ENCODE measurements around the gene TAF1B. TPM values are rescaled to one million over a fixed set of nuclear protein-coding genes. Genes with fewer than 3 reads are reported as not detected.
A peak's percentile ranks its signal among the peaks of the same experiment; 100 is the strongest.
"Not testable (repeated sequence)": the region's sequence is repeated elsewhere in the genome, so short reads cannot be mapped to it uniquely, and the experiment has no call there.

The TAF1B gene
- total RNA-seq, 1 donor from 2014 or later: 26.1 TPM

- intact Hi-C loops (cut with DNase I): no loop called here
- no peak for DNase-seq (ENCODE audit: low spot score)
- no peak for ATAC-seq
Observed at GRCh38 chr2:9821805-9822445, 21.3 kb upstream of the TAF1B start.

GRCh38 chr2:9824441-9824840 is 18.8 kb upstream of the TAF1B start:
- intact Hi-C loops (cut with DNase I): no loop called here
- ATAC-seq (no peak), DNase-seq (ENCODE audit: low spot score) (no peak)

GRCh38 chr2:9824956-9825720 is 18.1 kb upstream of the TAF1B start:
- DNase-seq (ENCODE audit: low spot score) (no peak), ATAC-seq (no peak)
- intact Hi-C loops (cut with DNase I): no loop called here

GRCh38 chr2:9826208-9826607 is 17.1 kb upstream of the TAF1B start:
- DNase-seq (ENCODE audit: low spot score) (no peak), ATAC-seq (no peak)
- intact Hi-C loops (cut with DNase I): no loop called here

- ATAC-seq (no peak), DNase-seq (ENCODE audit: low spot score) (no peak)
- intact Hi-C loops (cut with DNase I): no loop called here
Observed at GRCh38 chr2:9830685-9831410, 12.4 kb upstream of the TAF1B start.

- DNase-seq (ENCODE audit: low spot score) (no peak), ATAC-seq (no peak)
- intact Hi-C loops (cut with DNase I): no loop called here
Observed at GRCh38 chr2:9831670-9832069, 11.6 kb upstream of the TAF1B start.

- intact Hi-C loops (cut with DNase I): no loop called here
- DNase-seq (ENCODE audit: low spot score): no peak
- ATAC-seq: no peak
Observed at GRCh38 chr2:9832586-9832985, 10.7 kb upstream of the TAF1B start.

- ATAC-seq; DNase-seq (ENCODE audit: low spot score); intact Hi-C loops (cut with DNase I): not testable (repeated sequence)
Observed at GRCh38 chr2:9835068-9835467, 8.2 kb upstream of the TAF1B start.

GRCh38 chr2:9836074-9836473 is 7.2 kb upstream of the TAF1B start:
- no peak for DNase-seq (ENCODE audit: low spot score)
- intact Hi-C loops (cut with DNase I): no loop called here
- no peak for ATAC-seq

- intact Hi-C loops (cut with DNase I): no loop called here
- ATAC-seq (no peak), DNase-seq (ENCODE audit: low spot score) (no peak)
Observed at GRCh38 chr2:9836517-9836916, 6.8 kb upstream of the TAF1B start.

GRCh38 chr2:9837451-9837850 is 5.8 kb upstream of the TAF1B start:
- no peak for ATAC-seq
- intact Hi-C loops (cut with DNase I): no loop called here

GRCh38 chr2:9838391-9838790 is 4.9 kb upstream of the TAF1B start:
- no peak for ATAC-seq
- intact Hi-C loops (cut with DNase I): no loop called here
- no peak for DNase-seq (ENCODE audit: low spot score)

More at GRCh38 chr2:9837451-9837850, 5.8 kb upstream of the TAF1B start:
- DNase-seq (ENCODE audit: low spot score): no peak

- DNase-seq (ENCODE audit: low spot score) (no peak), ATAC-seq (peak; percentile 55)
- intact Hi-C loops (cut with DNase I): no loop called here
Observed at GRCh38 chr2:9842487-9843228, 616 bp upstream of the TAF1B start.

- intact Hi-C loops (cut with DNase I): no loop called here
- DNase-seq (ENCODE audit: low spot score): no peak
- peak; percentile 40 for ATAC-seq
Observed at GRCh38 chr2:9844036-9844483, 786 bp downstream of the TAF1B start.

GRCh38 chr2:9844576-9844975 is 1.3 kb downstream of the TAF1B start:
- intact Hi-C loops (cut with DNase I): no loop called here
- ATAC-seq (no peak), DNase-seq (ENCODE audit: low spot score) (no peak)

GRCh38 chr2:9846554-9846953 is 3.3 kb downstream of the TAF1B start:
- DNase-seq (ENCODE audit: low spot score) (no peak), ATAC-seq (no peak)
- intact Hi-C loops (cut with DNase I): no loop called here

- ATAC-seq: no peak
- intact Hi-C loops (cut with DNase I): no loop called here
Observed at GRCh38 chr2:9847140-9847539, 3.9 kb downstream of the TAF1B start.

GRCh38 chr2:9852881-9853280 is 9.6 kb downstream of the TAF1B start:
- DNase-seq (ENCODE audit: low spot score) (no peak), ATAC-seq (no peak)
- intact Hi-C loops (cut with DNase I): no loop called here

More at GRCh38 chr2:9847140-9847539, 3.9 kb downstream of the TAF1B start:
- no peak for DNase-seq (ENCODE audit: low spot score)
